HepG2 (cell line): ENCODE results near the gene SMAP2. TPM values are rescaled to one million over a fixed set of nuclear protein-coding genes. Genes with fewer than 3 reads are reported as not detected.

Experiments used
- CBX2 ChIP-seq, 2 experiments: fragments of 200-600 bp in 1 of 2; sonication (generic); formaldehyde crosslinking in 1 of 2; IDR thresholded peaks; 2 replicates each; pipeline versions ENCODE4 v1.7.0 to v1.8.1; 2018 to 2022; ENCODE audit warnings: low read depth in 2 of 2, low read length in 1 of 2, mild to moderate bottlenecking in 1 of 2, missing genetic modification reagents in 1 of 2
- DRAP1 ChIP-seq: IDR thresholded peaks from 2 replicates; pipeline ENCODE4 v1.6.1; 2016; ENCODE audit warnings: missing genetic modification reagents, missing compliant biosample characterization
- EP300 ChIP-seq, 3 experiments: sonication (generic) in 1 of 3; formaldehyde crosslinking in 1 of 3; IDR thresholded peaks; 2 replicates each; pipeline versions ENCODE4 v1.5.1 to v1.6.1; 2011 to 2020; ENCODE audit warnings: low read depth in 2 of 3, low read length in 2 of 3, borderline replicate concordance in 1 of 3, improper control_type of control experiment in 1 of 3, mild to moderate bottlenecking in 1 of 3, missing genetic modification reagents in 1 of 3, moderate library complexity in 1 of 3
- ESRRA ChIP-seq: sonication (generic); formaldehyde crosslinking; IDR thresholded peaks from 2 replicates; pipeline ENCODE4 v1.5.1; 2020; ENCODE audit warnings: mild to moderate bottlenecking, low read depth, missing genetic modification reagents
- FOXK1 ChIP-seq: sonication (generic); formaldehyde crosslinking; IDR thresholded peaks from 2 replicates; pipeline ENCODE4 v1.4.0; 2020; ENCODE audit warnings: low read depth, missing genetic modification reagents, borderline replicate concordance
- GFI1 ChIP-seq: sonication (generic); formaldehyde crosslinking; IDR thresholded peaks from 2 replicates; pipeline ENCODE4 v1.5.0; 2020; ENCODE audit warnings: missing genetic modification reagents, mild to moderate bottlenecking, borderline replicate concordance
- HBP1 ChIP-seq: IDR thresholded peaks from 2 replicates; pipeline ENCODE4 v1.6.1; 2016; ENCODE audit warnings: low read depth, control low read depth
- HIVEP1 ChIP-seq: sonication (generic); formaldehyde crosslinking; IDR thresholded peaks from 2 replicates; pipeline ENCODE4 v1.4.0; 2020; ENCODE audit warnings: mild to moderate bottlenecking, missing genetic modification reagents
- HNF1B ChIP-seq: sonication (generic); formaldehyde crosslinking; IDR thresholded peaks from 2 replicates; pipeline ENCODE4 v1.5.1; 2020; ENCODE audit warnings: mild to moderate bottlenecking, moderate library complexity, missing genetic modification reagents
- MEF2D ChIP-seq: sonication (generic); formaldehyde crosslinking; IDR thresholded peaks from 2 replicates; pipeline ENCODE4 v1.5.1; 2020; ENCODE audit warnings: mild to moderate bottlenecking, missing genetic modification reagents
- NR3C1 ChIP-seq: sonication (generic); formaldehyde crosslinking; IDR thresholded peaks from 2 replicates; pipeline ENCODE4 v1.4.0; 2020; ENCODE audit warnings: missing genetic modification reagents
- STAT5B ChIP-seq: sonication (generic); formaldehyde crosslinking; IDR thresholded peaks from 2 replicates; pipeline ENCODE4 v1.4.0; 2020; ENCODE audit warnings: missing genetic modification reagents
- TRIM22 ChIP-seq: fragments of 450-650 bp; IDR thresholded peaks from 2 replicates; pipeline ENCODE4 v1.6.1; 2017
- ZNF24 ChIP-seq: fragments of 450-650 bp; IDR thresholded peaks from 2 replicates; pipeline ENCODE4 v1.6.1; 2017; ENCODE audit warnings: antibody characterized with exemption, mild to moderate bottlenecking
- ZNF329 ChIP-seq: sonication (generic); formaldehyde crosslinking; IDR thresholded peaks from 2 replicates; pipeline ENCODE4 v1.9.0; 2021; ENCODE audit warnings: low read depth, mild to moderate bottlenecking, missing genetic modification reagents
- ZNF333 ChIP-seq: sonication (generic); formaldehyde crosslinking; IDR thresholded peaks from 2 replicates; pipeline ENCODE4 v1.4.0; 2020; ENCODE audit warnings: mild to moderate bottlenecking, missing genetic modification reagents, borderline replicate concordance
- ZNF512B ChIP-seq: sonication (generic); formaldehyde crosslinking; IDR thresholded peaks from 2 replicates; pipeline ENCODE4 v1.5.1; 2020; ENCODE audit warnings: missing genetic modification reagents, mild to moderate bottlenecking, borderline replicate concordance
- ZNF670 ChIP-seq: sonication (generic); formaldehyde crosslinking; IDR thresholded peaks from 2 replicates; pipeline ENCODE4 v1.8.0; 2022; ENCODE audit warnings: mild to moderate bottlenecking, missing genetic modification reagents, borderline replicate concordance
- ZNF740 ChIP-seq: sonication (generic); formaldehyde crosslinking; IDR thresholded peaks from 2 replicates; pipeline ENCODE4 v1.4.0; 2020; ENCODE audit warnings: missing genetic modification reagents
- polyA plus RNA-seq, 8 experiments: library from polyadenylated mRNA; depleted of rRNA in 3 of 8; stranded (reverse) in 7 of 8; unstranded in 1 of 8; fragments of >200 nt; fragmentation: Illumina TruSeq in 4 of 8; extraction: Trizol in 4 of 8; gene quantifications; 2 replicates each; pipeline versions ENCODE4 v1.2.1 to v1.2.3, GENCODE V29; 2011 to 2016; ENCODE audit warnings: low read depth in 4 of 8, missing spikeins in 1 of 8, mixed read lengths in 1 of 8; ENCODE audit not compliant: insufficient read depth in 1 of 8
- total RNA-seq, 5 experiments: library from RNA; depleted of rRNA; stranded (reverse); fragments of >200 nt; fragmentation: Illumina TruSeq; extraction: Trizol; gene quantifications; 2 replicates each; pipeline ENCODE4 v1.2.3, GENCODE V29; 2016; ENCODE audit warnings: low read depth in 1 of 5

SMAP2 gene
- total and polyA plus RNA-seq, 2 of the 13 experiments (the other 11 are each of a cell fraction or from before 2014, with no cell fraction given) = 19.0 to 22.3 TPM

GRCh38 chr1:40383488-40384412, 10.2 kb downstream of the SMAP2 start (continued):
- TF ChIP-seq HIVEP1 (CRISPR knock-in tag) (no peak), ZNF670 (CRISPR knock-in tag) (0 out of 2 replicates have a peak, but pooled peaks have one; percentile 59), NR3C1 (CRISPR knock-in tag) (no peak), TRIM22 (no peak), DRAP1 (no peak), ZNF329 (CRISPR knock-in tag) (no peak), FOXK1 (CRISPR knock-in tag) (peak; percentile 50; the same call in 1 of the 2 replicates), MEF2D (CRISPR knock-in tag) (peak; percentile 47; the same call in 1 of the 2 replicates), HNF1B (CRISPR knock-in tag) (0 out of 2 replicates have a peak, but pooled peaks have one; percentile 43), ESRRA (no peak), GFI1 (CRISPR knock-in tag) (peak; percentile 90), ZNF333 (no peak), ZNF512B (0 out of 2 replicates have a peak, but pooled peaks have one; percentile 82), CBX2 (IDR thresholded peaks at IDR 0.05; ENCODE audit: low read depth, low read length) (no peak), CBX2 (CRISPR knock-in tag; IDR thresholded peaks at IDR 0.05; ENCODE audit: low read depth) (no peak), HBP1 (no peak), STAT5B (CRISPR knock-in tag) (no peak), ZNF24 (no peak), ZNF740 (no peak), EP300 (IDR thresholded peaks at IDR 0.05; ENCODE audit: low read depth in 2 of 2, low read length in 2 of 2) (peak in 1 of 2 experiments; percentile 80; a peak in 2 of 4 replicates), EP300 (CRISPR knock-in tag; IDR thresholded peaks at IDR 0.05; ENCODE audit: borderline replicate concordance) (no peak)
